Testis (tissue), 2 donors: ENCODE data around the gene IFIT1.

Experiments
- POLR2A ChIP-seq: fragments of 450-650 bp; IDR thresholded peaks from one replicate; pipeline ENCODE4 v1.6.1; 2017; ENCODE audit warnings: antibody characterized with exemption, mild to moderate bottlenecking, moderate library complexity
- TF ChIP-seq, protein P1 (sequence below), 3 experiments: fragments of 450-650 bp in 2 of 3; fragments of 200-600 bp in 1 of 3; sonication (generic) in 1 of 3; IDR thresholded peaks; one replicate each; pipeline ENCODE4 v1.5.1; 2016 to 2019; ENCODE audit warnings: antibody characterized with exemption in 3 of 3, mild to moderate bottlenecking in 2 of 3, moderate library complexity in 1 of 3

DNA sequence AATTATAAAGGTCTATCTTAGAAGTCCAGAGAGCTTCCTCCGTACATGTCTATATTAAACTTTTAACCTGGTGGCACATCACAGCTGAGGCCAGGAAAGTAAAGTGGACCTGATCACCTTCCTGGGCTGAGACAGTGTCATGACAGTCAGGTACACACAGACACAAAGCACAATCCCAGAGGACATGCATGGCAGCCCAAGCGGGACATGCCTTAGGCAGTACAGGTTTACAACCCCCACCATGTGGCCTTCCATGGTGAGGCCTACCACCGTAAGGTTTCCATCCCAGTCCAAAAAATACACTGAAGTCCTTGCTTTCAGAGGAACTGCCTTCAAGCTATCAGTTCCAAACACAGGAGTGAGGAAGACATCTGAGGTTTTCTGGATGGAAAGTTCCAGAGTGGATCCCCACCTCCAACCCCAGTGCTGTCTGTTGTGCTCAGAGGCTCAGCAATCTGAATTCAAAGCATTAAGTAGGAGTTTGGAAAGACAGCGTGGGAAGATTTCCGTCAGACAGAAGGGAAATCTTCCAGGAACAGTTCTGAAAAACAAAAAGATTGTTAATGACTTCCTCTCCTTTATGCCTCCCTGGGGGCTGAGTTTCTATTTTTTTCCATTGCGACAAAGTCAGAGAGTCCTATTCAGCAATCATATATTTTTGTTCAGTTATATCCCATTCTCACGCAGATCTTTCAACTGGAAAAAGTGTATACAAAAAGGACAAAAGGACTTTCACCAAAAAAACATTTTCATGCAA is 44.5 kb upstream of the IFIT1 start:
- TF ChIP-seq, protein P1, sequence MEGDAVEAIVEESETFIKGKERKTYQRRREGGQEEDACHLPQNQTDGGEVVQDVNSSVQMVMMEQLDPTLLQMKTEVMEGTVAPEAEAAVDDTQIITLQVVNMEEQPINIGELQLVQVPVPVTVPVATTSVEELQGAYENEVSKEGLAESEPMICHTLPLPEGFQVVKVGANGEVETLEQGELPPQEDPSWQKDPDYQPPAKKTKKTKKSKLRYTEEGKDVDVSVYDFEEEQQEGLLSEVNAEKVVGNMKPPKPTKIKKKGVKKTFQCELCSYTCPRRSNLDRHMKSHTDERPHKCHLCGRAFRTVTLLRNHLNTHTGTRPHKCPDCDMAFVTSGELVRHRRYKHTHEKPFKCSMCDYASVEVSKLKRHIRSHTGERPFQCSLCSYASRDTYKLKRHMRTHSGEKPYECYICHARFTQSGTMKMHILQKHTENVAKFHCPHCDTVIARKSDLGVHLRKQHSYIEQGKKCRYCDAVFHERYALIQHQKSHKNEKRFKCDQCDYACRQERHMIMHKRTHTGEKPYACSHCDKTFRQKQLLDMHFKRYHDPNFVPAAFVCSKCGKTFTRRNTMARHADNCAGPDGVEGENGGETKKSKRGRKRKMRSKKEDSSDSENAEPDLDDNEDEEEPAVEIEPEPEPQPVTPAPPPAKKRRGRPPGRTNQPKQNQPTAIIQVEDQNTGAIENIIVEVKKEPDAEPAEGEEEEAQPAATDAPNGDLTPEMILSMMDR (IDR thresholded peaks at IDR 0.05): no peak
- TF ChIP-seq POLR2A: no peak
